HG02852 (cell line): ENCODE data around the gene SPNS3.

Source experiments
- ATAC-seq: cut with Tn5 transposase; IDR thresholded peaks from one replicate; pipeline ENCODE4 v1.9.1; 2021; ENCODE audit warnings: mild to moderate bottlenecking, moderate library complexity; ENCODE audit not compliant: unreplicated experiment

SPNS3 gene

DNA sequence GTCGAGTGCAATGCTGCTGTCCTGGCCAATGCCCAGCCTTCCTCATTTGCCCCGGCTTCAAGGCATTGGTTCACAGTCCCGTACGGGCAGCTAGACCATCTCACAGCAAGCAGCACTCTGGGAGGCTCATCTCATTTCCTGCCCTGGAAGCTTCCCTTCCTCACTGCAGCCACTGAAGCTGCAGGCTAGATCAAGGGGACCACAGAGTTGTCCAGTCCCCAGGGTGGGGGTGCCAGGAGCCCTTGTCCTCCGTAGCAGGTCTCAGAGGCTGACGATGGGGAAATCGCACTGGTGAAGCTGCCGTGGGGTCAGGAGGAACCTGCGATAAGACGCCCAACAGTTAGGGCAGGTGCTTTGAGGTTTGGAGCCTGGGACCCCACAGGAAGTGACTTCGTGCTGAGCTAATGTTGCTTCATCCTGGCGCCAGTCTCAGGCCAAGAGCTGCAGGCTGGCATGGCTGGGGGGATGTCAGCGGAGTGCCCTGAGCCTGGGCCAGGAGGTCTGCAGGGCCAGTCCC lies at the start of gene SPNS3:
Gene SPNS3 (plus strand): TSS at position 426 of the 517 bp plus-strand sequence. CDS start 28 bp downstream, at position 454.
- no peak for ATAC-seq

DNA sequence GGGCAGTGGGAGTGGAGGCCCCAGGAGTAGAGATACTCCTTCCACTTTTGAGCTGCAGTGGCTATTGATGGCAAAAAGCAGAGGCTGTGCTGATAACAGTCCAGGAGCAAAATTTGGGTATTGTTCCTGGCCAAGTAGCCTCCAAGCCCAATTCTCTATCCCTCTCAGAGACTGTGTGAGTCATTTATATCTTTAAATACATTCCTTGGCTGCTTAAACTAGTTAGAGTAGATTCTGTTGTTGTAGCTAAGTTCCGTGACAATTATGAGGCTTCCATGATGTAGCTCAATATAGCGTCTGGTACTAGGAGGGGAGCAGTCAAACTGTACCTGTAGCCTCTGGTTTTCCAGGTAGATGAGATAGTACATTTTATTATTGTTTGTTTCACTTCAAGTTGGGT lies 47.3 kb upstream of the SPNS3 start:
- no peak for ATAC-seq

DNA sequence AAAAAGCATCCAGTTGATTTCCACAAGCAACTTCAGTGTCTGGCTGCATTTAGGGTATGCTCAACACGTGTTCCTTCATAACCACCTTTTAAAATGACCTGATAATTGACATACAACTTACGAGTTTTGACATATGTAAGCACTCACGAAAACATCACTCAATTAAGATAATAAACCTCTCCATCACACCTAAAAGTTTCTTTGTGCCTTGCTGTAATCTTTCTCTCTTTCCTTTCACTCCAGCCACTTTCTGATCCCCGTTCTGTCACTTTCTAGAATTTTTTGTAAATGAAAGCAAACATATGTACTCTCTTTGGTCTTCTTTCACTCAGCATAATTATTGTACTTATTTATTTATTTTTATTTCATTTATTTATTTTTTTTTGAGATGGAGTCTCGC lies 46.6 kb upstream of the SPNS3 start:
- no peak for ATAC-seq

GRCh38 chr17:4389079-4389478 lies 44.7 kb upstream of the SPNS3 start:
- no peak for ATAC-seq

DNA sequence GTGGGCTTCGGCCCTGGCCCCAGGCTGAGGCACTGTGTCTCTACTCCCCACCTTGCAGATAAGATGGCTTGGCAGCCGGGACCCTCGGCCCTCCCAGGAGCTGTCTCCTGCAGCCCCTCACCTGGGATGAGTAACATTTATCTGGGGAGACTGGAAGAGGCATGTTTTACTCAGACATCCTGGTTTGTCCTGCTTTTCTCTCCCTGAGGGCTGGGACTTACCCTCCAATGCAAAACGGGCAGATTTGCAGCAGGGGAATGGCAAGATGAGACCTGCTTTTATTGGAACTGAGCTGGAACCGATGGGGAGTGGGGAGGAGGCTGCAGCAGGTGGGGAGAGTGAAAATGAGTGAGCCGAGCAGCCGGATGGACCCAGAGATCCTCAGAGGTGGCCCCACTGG lies 39.9 kb upstream of the SPNS3 start:
- ATAC-seq, result no peak

DNA sequence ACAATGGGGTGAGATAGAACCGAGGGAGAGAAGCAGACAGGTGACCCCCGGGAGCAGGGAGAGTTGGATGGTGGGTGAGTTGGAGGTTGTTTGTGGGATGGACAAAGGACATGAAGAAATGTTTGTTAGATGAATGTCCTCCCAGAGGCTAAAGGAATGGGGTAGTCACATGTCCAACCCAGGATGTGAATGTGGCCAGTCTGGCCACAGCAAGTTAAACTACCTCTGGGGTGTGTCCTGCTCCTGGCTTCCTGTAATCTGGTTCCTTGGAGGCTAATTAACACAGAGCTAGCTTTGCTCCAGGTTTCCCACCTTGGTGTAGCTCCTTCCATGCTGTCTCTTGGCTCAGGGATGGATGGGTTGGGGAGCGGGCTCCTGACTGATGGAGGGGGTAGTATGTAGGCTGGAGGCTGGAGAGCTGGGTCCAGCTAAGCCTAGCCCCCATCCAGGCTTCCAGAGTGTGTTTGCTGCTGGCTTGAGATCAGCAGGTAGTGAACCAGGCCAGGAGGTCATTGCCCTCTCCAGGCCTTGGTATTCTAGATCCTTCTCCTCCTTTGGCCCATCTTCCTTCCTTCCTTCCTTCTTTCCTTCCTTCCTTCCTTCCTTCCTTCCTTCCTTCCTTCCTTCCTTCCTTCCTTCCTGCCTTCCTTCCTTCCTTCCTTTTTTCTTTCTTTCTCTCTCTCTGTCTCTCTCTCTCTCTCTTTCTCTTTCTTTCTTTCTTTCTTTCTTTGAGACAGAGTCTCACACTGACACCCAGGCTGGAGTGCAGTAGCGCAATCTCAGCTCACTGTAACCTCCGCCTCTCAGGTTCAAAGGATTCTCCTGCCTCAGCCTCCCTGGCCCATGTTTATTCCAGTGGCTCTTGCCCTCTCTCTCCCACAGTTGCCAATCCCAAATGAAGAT lies 39.3 kb upstream of the SPNS3 start:
- ATAC-seq, result no peak

DNA sequence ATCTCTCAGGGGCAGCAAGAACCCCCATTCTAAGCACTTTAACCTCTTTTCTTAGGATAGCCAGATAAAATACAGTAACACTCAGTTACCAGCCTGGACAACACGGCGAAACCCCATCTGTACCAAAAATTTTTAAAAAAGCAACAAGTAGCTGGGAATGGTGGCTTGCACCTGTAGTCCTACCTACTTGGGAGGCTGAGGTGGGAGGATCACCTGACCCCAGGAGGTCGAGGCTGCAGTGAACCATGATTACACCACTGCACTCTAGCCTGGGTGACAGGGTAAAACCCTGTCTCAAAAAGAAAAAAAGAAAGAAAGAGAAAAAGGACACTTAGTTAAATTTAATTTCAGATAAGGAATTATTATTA lies 38.6 kb upstream of the SPNS3 start:
- ATAC-seq, result no peak

- no peak for ATAC-seq
These were observed 35.9 kb upstream of the SPNS3 start for GRCh38 chr17:4397840-4398239.

DNA sequence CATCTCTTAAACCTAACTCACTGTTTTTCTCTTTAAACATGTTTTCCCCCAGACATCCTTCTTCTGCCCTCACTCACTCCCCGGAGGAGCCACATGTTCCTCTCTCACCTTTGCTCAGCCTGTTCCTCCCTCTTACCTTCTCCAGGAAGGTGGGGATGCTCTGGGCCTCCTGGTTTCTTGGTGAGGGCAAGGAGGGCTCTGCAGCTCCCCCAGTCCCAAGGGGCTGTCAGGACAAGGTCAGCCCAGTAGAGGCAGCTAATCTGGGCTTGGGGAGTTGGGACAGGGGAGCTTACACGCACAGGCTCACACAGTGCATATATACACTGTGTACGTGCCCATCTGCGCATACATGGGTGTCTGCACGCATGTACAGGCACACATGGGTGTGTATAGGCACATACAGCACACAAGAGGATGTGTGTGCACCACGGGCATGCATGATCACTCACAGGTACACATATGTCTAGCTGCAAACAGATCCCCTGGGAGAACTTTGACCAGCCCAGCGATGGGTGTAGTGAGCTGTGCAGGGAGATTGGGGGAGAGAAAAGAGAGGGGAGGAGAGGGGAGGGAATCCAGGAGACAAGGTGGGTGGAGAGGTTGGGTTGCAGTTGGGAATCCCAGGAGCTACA lies 28.6 kb upstream of the SPNS3 start:
- ATAC-seq, result no peak

DNA sequence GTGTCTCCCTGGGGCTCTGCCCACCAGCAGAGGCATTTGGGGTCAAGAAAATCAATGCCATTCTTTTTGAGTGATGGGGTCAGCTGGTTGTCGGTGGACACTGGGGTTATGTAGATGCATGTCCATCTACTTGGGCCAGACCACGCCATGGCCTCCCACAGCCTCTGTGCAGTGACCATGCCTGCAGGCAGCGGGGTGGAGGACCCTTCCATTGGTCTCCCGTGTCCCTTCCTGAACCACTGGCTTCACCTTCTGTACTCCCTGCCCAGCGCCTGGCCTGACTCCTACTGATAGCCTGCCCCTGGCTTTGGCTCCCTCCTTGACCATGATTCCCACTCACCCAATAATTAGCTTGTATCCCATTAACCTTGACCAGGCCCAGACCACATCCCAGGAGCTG lies 28.0 kb upstream of the SPNS3 start:
- no peak for ATAC-seq

GRCh38 chr17:4406386-4406785 lies 27.4 kb upstream of the SPNS3 start:
- ATAC-seq, result no peak

DNA sequence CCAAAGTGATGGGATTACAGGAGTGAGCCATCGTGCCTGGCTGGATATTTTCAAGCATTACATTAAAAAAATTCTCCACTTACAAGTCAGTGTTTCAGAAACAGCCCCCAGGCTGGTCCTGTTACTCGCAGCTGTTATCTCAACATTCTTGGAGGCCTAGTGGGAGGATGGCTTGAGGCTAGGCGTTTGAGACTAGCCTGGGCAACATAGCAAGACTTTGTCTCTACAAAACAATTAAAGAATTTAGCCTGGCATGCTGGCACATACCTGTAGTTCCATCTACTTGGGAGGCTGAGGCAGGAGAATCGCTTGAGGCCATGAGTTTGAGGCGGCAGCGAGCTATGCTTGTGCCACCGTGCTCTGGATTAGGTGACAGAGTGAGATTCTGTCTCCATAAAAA lies 26.5 kb upstream of the SPNS3 start:
- no peak for ATAC-seq

- no peak for ATAC-seq
These were observed 25.9 kb upstream of the SPNS3 start for GRCh38 chr17:4407851-4408250.

DNA sequence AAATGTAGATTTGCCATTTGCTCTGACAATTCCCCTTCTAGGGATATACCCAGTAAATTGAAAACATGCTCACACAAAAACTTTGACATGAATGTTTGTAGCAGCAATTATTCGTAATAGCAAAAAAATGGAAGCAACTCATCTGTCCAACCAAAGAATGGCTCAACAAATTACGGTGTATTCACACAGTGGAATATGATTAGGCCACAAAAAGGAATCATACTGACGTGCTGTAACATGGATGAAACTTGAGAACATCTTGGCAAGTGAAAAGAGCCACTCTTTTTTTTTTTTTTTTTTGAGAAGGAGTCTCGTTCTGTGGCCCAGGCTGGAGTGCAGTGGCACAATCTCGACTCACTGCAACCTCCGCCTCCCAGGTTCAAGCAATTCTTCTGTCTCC lies 24.1 kb upstream of the SPNS3 start:
- no peak for ATAC-seq

DNA sequence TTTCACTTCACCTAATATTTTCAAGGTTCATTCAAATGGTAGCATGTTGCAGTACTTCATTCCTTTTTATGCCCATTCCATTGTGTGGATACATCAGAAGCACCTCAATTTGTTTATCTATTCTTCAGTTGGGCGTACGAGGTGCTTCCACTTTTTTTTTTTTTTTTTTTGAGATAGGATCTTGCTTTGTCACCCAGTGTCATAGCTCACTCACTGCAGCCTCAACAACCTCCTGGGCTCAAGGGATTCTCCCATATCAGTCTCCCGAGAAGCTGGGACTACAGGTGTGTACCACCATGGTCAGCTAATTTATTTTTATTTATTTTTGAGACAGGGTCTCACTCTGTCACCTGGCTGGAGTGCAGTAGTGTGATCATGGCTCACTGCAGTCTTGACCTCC lies 22.5 kb upstream of the SPNS3 start:
- ATAC-seq, result no peak

GRCh38 chr17:4412933-4413831 lies 20.6 kb upstream of the SPNS3 start:
- no peak for ATAC-seq

GRCh38 chr17:4417129-4417667 lies 16.5 kb upstream of the SPNS3 start:
- ATAC-seq, result no peak

- ATAC-seq, result no peak
These were observed 13.0 kb upstream of the SPNS3 start for GRCh38 chr17:4420692-4421131.

- no peak for ATAC-seq
These were observed 10.9 kb upstream of the SPNS3 start for GRCh38 chr17:4422864-4423263.

- ATAC-seq, result no peak
These were observed 8.3 kb upstream of the SPNS3 start for GRCh38 chr17:4425398-4425797.
